Spleen (tissue), 11 donors: Measurements from ENCODE around the gene WDR83. TPM values are rescaled to one million over a fixed set of nuclear protein-coding genes. Genes with fewer than 3 reads are reported as not detected.
A peak's percentile ranks its signal among the peaks of the same experiment; 100 is the strongest.

Experiments used
- DNase-seq: peaks from one replicate; pipeline ENCODE4 v3.0.0-alpha.2; 2020
- H3K27ac ChIP-seq, 8 donors: fragments of 200-600 bp; sonication (generic) in 7 of 8; 1 replicate in 4 of 8; 2 replicates in 4 of 8; pipeline versions ENCODE4 v1.5.0 to v1.8.0; 2016 to 2021; ENCODE audit warnings: inconsistent platforms in 4 of 8, mild to moderate bottlenecking in 4 of 8, moderate library complexity in 1 of 8
- H3K27me3 ChIP-seq, 7 donors: fragments of 200-600 bp; sonication (generic) in 6 of 7; replicated peaks in 1 of 7; 1 replicate in 4 of 7; 2 replicates in 3 of 7; pipeline versions ENCODE4 v1.5.0 to v1.8.0; 2016 to 2021; ENCODE audit warnings: inconsistent platforms in 3 of 7, mild to moderate bottlenecking in 1 of 7
- H3K36me3 ChIP-seq, 6 donors: fragments of 200-600 bp; sonication (generic) in 5 of 6; 1 replicate in 4 of 6; 2 replicates in 2 of 6; pipeline versions ENCODE4 v1.5.0 to v1.8.0; 2016 to 2021; ENCODE audit warnings: inconsistent platforms in 2 of 6
- H3K4me1 ChIP-seq, 6 donors: fragments of 200-600 bp; sonication (generic) in 5 of 6; 1 replicate in 3 of 6; 2 replicates in 3 of 6; pipeline versions ENCODE4 v1.5.0 to v1.8.0; 2016 to 2021; ENCODE audit warnings: inconsistent platforms in 3 of 6
- H3K4me3 ChIP-seq, 8 donors: fragments of 200-600 bp; sonication (generic) in 7 of 8; 1 replicate in 4 of 8; 2 replicates in 4 of 8; pipeline versions ENCODE4 v1.5.0 to v1.8.0; 2016 to 2021; ENCODE audit warnings: inconsistent platforms in 4 of 8, mild to moderate bottlenecking in 4 of 8, moderate library complexity in 2 of 8
- H3K9me3 ChIP-seq, 8 donors: fragments of 200-600 bp; sonication (generic) in 7 of 8; 1 replicate in 4 of 8; 2 replicates in 4 of 8; pipeline versions ENCODE4 v1.5.0 to v1.8.0; 2016 to 2021; ENCODE audit warnings: inconsistent platforms in 4 of 8
- CTCF ChIP-seq, 11 experiments: fragments of 200-600 bp in 7 of 11; fragments of 450-650 bp in 4 of 11; sonication (generic) in 4 of 11; IDR thresholded peaks in 8 of 11; conservative IDR thresholded peaks in 3 of 11; 1 replicate in 7 of 11; 2 replicates in 4 of 11; pipeline versions ENCODE4 v1.4.0 to v1.8.0; 2016 to 2021; ENCODE audit warnings: antibody characterized with exemption in 11 of 11, inconsistent platforms in 4 of 11, mild to moderate bottlenecking in 1 of 11
- POLR2A ChIP-seq, 3 donors: fragments of 450-650 bp; IDR thresholded peaks; one replicate each; pipeline ENCODE4 v1.5.1; 2017; ENCODE audit warnings: antibody characterized with exemption in 3 of 3, mild to moderate bottlenecking in 1 of 3
- POLR2AphosphoS5 ChIP-seq, 3 donors: sonication (generic); formaldehyde crosslinking; IDR thresholded peaks; one replicate each; pipeline ENCODE4 v1.5.1; 2017; ENCODE audit warnings: antibody characterized with exemption in 3 of 3
- WGBS, 5 donors: extraction: QIAGEN DNeasy Blood & Tissue Kit in 3 of 5; methylation state at CpG; one replicate each; pipeline versions ENCODE4 v1.1.5 to v1.1.7; 2013 to 2018; 5-methylcytosine and 5-hydroxymethylcytosine counted together
- intact Hi-C: fragments of 100-400 bp; cut with DNase I; formaldehyde crosslinking; loops from one replicate; pipeline ENCODE4 v1.15.0; 2023; ENCODE audit warnings: low total_unique reads
- polyA plus RNA-seq, 3 donors: library from polyadenylated mRNA; stranded (reverse); fragments of 200-250 nt; gene quantifications; one replicate each; pipeline ENCODE4 v1.2.1, GENCODE V29; 2013
- total RNA-seq, 7 donors: library from RNA; depleted of rRNA in 3 of 7; stranded (reverse); fragments of >200 nt in 3 of 7; fragmentation: NEBNext Ultra II Directional in 4 of 7; extraction: Animal tissue kit (Norgen Biotek cat#: 25700) in 4 of 7; gene quantifications; one replicate each; pipeline versions ENCODE4 v1.1.0 to v1.2.1, GENCODE V29; 2016 to 2021
- donor health status: healthy with polysubstance abuse.
- donor health status: DM: no; HTN: no; CAD: no; lungs with moderate emphysema.
- donor health status: DM: no; HTN: no; CAD: no.
- donor health status: Bipolar disorder and iron deficiency.
- donor health status: healthy.
- donor health status: DM: no; HTN: no; CAD: no.
- donor health status: DM: yes; HTN: yes; CAD: no.

Gene WDR83
- total and polyA plus RNA-seq, 10 donors = 6.4 to 19.5 (median 13.6) TPM

GRCh38 chr19:12665671-12666264 lies 839 bp upstream of the WDR83 start:
- H3K4me3 ChIP-seq = peak overlapping the region; percentile 68 to 98 (median 82)
- 21 to 32% (median 27%) methylated on average over 8 to 12 of the region's 12 CpGs for WGBS, 5 donors
- no peaks in the 10 kb centered on the region for H3K27me3 ChIP-seq
- peaks cover 0 to 53% (median 43%) of the 10 kb centered on the region in 6 donors for H3K36me3 ChIP-seq
- peak; percentile 81 for DNase-seq
- intact Hi-C loops = no loop called here
- H3K4me1 ChIP-seq = peaks cover 33 to 70% (median 57%) of the 10 kb centered on the region in 6 donors
- peak overlapping the region; percentile 76 to 92 (median 86) for H3K27ac ChIP-seq
- no peak for TF ChIP-seq POLR2AphosphoS5 (IDR thresholded peaks at IDR 0.05)
- no peak for TF ChIP-seq CTCF (IDR thresholded peaks at IDR 0.05 in 8 of 11, conservative IDR thresholded peaks at IDR 0.05 in 3 of 11)
- no peak for TF ChIP-seq POLR2A (IDR thresholded peaks at IDR 0.05)
- H3K9me3 ChIP-seq = no peaks in the 10 kb centered on the region

GRCh38 chr19:12667731-12668302 lies 1.2 kb downstream of the WDR83 start:
- peaks cover 33 to 90% (median 68%) of the 10 kb centered on the region in 6 donors for H3K4me1 ChIP-seq
- WGBS, 5 donors = 76 to 88% (median 85%) methylated on average over 4 of the region's 4 CpGs
- peak overlapping the region in 4 of 8 donors; percentile 88 to 96 (median 93) for H3K27ac ChIP-seq

GRCh38 chr19:12668346-12668745 lies 1.7 kb downstream of the WDR83 start:
- no peak for DNase-seq
- peak overlapping the region in 7 of 8 donors; percentile 77 to 98 (median 94) for H3K4me3 ChIP-seq
- H3K9me3 ChIP-seq = no peaks in the 10 kb centered on the region
- 73 to 86% (median 81%) methylated on average over 8 of the region's 8 CpGs for WGBS, 5 donors
- intact Hi-C loops = no loop called here
- peak overlapping the region in 5 of 8 donors; percentile 91 to 97 (median 96) for H3K27ac ChIP-seq
- no peaks in the 10 kb centered on the region for H3K27me3 ChIP-seq
- H3K36me3 ChIP-seq = peaks cover 0 to 40% (median 30%) of the 10 kb centered on the region in 6 donors
- TF ChIP-seq POLR2A (IDR thresholded peaks at IDR 0.05) (no peak), POLR2AphosphoS5 (IDR thresholded peaks at IDR 0.05) (no peak), CTCF (IDR thresholded peaks at IDR 0.05 in 8 of 11, conservative IDR thresholded peaks at IDR 0.05 in 3 of 11) (no peak)
- peaks cover 33 to 93% (median 68%) of the 10 kb centered on the region in 6 donors for H3K4me1 ChIP-seq

More at GRCh38 chr19:12667731-12668302, 1.2 kb downstream of the WDR83 start:
- H3K27me3 ChIP-seq = no peaks in the 10 kb centered on the region
- peak overlapping the region in 4 of 8 donors; percentile 77 to 98 (median 88) for H3K4me3 ChIP-seq
- H3K36me3 ChIP-seq = peaks cover 0 to 40% (median 30%) of the 10 kb centered on the region in 6 donors
- intact Hi-C loops = no loop called here
- no peak for DNase-seq
- TF ChIP-seq POLR2A (IDR thresholded peaks at IDR 0.05) (no peak), CTCF (IDR thresholded peaks at IDR 0.05 in 8 of 11, conservative IDR thresholded peaks at IDR 0.05 in 3 of 11) (no peak), POLR2AphosphoS5 (IDR thresholded peaks at IDR 0.05) (no peak)
- no peaks in the 10 kb centered on the region for H3K9me3 ChIP-seq

GRCh38 chr19:12668932-12669269 lies 2.3 kb downstream of the WDR83 start:
- intact Hi-C loops = no loop called here
- H3K9me3 ChIP-seq = no peaks in the 10 kb centered on the region
- WGBS, 5 donors = 1% methylated on average over 10 to 24 of the region's 24 CpGs
- no peaks in the 10 kb centered on the region for H3K27me3 ChIP-seq
- H3K4me3 ChIP-seq = peak overlapping the region; percentile 77 to 98 (median 94)
- no peak for TF ChIP-seq POLR2AphosphoS5 (IDR thresholded peaks at IDR 0.05)
- no peak for TF ChIP-seq CTCF (IDR thresholded peaks at IDR 0.05 in 8 of 11, conservative IDR thresholded peaks at IDR 0.05 in 3 of 11)
- no peak for TF ChIP-seq POLR2A (IDR thresholded peaks at IDR 0.05)
- H3K27ac ChIP-seq = peak overlapping the region; percentile 84 to 98 (median 96)
- peaks cover 0 to 40% (median 30%) of the 10 kb centered on the region in 6 donors for H3K36me3 ChIP-seq
- no peak for DNase-seq
- peaks cover 33 to 87% (median 67%) of the 10 kb centered on the region in 6 donors for H3K4me1 ChIP-seq
